Middle frontal gyrus (tissue), 1 donor: ENCODE data around the gene CIC.
"Not testable (repeated sequence)": the region's sequence is repeated elsewhere in the genome, so short reads cannot be mapped to it uniquely, and the experiment has no call there.

Experiments
- DNase-seq: peaks from one replicate; pipeline ENCODE4 v3.0.0-alpha.2; 2015; ENCODE audit warnings: low spot score; ENCODE audit errors: extremely low spot score

The CIC gene

GRCh38 chr19:42328854-42329253, 59.8 kb downstream of the CIC start:
- DNase-seq: no peak

GRCh38 chr19:42330241-42330711, 61.2 kb downstream of the CIC start:
- DNase-seq: no peak

DNA sequence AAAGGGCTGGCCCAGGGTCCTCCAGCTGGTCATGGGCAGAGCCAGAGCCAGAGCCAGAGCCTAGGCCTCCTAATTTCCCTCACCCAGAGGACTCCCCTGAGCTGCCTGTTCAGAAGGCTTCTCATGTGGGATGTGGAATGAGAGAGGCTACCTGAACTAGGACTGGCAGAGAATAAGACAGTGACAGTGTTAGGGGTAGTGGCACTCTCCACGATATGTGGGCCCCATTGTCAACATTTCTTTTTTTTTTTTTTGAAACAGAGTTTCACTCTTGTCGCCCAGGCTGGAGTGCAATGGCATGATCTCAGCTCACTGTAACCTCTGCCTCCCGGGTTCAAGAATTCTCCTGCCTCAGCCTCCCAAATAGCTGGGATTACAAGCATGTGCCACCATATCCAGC, 62.3 kb downstream of the CIC start:
- not testable (repeated sequence) for DNase-seq

- no peak for DNase-seq
Measured at GRCh38 chr19:42332059-42332458, 63.0 kb downstream of the CIC start.

GRCh38 chr19:42333018-42333417, 64.0 kb downstream of the CIC start:
- no peak for DNase-seq

GRCh38 chr19:42333975-42334696, 65.1 kb downstream of the CIC start:
- DNase-seq: no peak

DNA sequence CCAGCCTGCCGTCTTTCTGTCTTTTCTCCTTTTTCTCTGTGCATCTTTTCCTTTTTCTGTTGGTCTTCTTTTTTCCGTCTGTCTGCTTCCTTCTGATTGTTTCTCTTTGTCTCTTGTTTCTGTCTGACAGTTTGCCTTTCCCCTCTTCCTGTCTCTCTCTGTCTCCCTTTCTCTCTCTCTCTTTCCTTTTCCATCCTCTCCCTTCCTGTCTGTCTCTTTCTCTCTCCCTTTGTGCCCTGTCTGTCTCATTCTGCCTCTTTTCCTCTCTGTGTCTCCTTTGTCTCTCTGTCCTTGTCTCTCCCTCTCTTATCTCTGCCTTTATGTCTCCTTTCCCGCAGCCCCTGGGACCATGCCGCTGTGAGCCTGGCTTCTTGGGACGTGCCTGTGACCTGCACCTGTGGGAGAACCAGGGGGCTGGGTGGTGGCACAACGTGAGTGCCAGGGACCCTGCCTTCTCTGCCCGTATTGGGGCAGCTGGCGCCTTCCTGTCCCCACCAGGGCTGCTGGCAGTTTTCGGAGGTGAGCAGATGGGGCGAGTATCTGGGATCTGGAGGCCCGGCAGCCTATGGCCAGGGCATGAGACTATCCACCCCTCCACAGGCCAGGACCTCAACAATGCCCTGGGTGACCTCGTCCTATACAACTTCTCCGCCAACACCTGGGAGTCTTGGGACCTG, 65.8 kb downstream of the CIC start:
- DNase-seq: no peak

GRCh38 chr19:42335374-42335936, 66.4 kb downstream of the CIC start:
- DNase-seq: no peak

- DNase-seq: no peak
Measured at GRCh38 chr19:42335971-42336370, 66.9 kb downstream of the CIC start.

DNA sequence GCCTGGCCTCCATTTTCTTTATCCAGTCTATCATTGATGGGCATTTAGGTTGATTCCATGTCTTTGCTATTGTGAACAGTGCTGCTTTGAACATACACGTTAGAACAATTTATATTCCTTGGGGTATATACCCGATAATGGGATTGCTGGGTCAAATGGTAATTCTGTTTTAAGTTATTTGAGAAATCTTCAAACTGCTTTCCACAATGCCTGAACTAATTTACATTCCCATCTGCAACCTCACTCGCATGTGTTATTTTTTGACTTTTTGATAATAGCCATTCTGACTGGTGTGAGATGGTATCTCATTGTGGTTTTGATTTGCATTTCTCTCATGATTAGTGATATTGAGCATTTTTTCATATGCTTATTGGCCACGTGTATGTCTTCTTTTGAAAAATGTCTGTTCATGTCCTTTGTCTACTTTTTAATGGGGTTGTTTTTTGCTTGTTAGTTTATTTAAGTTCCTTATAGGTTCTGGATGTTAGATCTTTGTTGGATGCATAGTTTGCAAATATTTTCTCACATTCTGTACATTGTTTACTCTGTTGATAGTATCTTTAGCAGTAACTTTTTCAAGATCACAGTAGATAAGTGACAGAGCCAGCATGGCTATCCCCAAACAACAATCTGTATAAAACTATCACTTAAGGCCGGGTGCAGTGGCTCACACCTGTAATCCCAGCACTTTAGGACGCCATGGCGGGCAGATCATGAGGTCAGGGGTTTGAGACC, 70.2 kb downstream of the CIC start:
- DNase-seq: not testable (repeated sequence)

DNA sequence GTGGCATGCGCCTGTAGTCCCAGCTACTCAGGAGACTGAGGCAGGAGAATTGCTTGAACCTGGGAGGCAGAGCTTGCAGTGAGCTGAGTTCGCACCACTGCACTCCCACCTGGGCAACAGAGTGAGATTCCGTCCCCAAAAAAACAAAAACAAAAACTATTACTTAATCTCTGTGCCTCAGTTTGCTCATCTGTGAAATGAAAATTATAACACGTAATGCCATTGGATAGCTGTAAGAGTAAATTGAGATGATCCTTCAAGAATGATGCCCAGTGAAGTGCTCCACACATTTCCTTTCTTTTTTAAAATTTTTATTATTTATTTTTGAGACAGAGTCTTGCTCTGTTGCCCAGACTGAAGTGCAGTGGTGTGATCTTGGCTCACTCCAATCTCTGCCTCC, 70.9 kb downstream of the CIC start:
- not testable (repeated sequence) for DNase-seq

DNA sequence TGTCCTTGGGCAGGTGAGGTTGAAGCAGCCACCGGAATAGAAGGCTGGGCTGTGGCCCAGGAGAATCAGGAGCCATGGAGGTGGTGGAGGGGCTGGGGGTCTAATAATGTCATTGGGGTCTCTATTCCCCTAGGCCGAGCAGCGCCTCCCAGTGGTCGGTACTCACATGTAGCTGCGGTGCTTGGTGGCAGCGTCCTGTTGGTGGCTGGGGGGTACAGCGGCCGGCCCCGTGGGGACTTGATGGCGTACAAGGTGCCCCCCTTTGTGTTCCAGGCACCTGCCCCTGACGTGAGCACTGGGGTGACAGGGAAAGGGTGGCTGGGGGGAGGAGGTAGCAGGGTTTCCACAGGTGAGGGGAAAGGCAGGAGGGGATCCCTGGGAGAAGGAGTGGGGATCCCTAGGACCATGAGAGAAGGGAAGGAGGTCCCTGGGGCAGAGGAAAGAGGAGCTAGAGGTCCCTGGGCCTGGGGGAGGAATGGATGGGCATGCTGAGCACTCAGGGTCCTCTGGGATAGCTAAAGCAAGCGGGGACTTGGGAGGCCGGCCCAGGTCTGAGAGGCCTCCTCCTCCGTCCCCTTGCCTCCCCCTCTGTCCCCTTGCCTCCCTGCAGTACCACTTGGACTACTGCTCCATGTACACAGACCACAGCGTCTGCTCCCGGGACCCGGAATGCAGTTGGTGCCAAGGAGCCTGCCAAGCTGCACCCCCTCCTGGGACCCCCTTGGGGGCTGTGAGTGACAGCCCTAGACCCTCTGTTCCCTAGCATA, 74.5 kb downstream of the CIC start:
- DNase-seq: no peak

- DNase-seq: no peak
Measured at GRCh38 chr19:42344336-42344893, 75.4 kb downstream of the CIC start.
